PC-9 (cell line): ENCODE results near the gene KCTD2.

ENCODE experiments used
- CTCF ChIP-seq: fragments of 200-600 bp; sonication (generic); conservative IDR thresholded peaks from 2 replicates; pipeline ENCODE4 v1.6.1; 2017; ENCODE audit warnings: mixed run types, antibody characterized with exemption, mild to moderate bottlenecking, moderate library complexity
- EZH2 ChIP-seq: fragments of 200-600 bp; sonication (generic); IDR thresholded peaks from 2 replicates; pipeline ENCODE4 v1.8.0; 2017; ENCODE audit warnings: antibody characterized with exemption, low read depth

- TF ChIP-seq CTCF, result no peak
- no peak for TF ChIP-seq EZH2
Observed at GRCh38 chr17:75082683-75083082, 35.7 kb downstream of the KCTD2 start.
